Measurements from ENCODE around the gene DACT2. TPM values are rescaled to one million over a fixed set of nuclear protein-coding genes. Genes with fewer than 3 reads are reported as not detected.

DACT2 gene
- total and polyA plus RNA-seq, 2 of the 8 experiments (the other 6 are each of a cell fraction or from before 2014, with no cell fraction given): 2.9 to 3.1 TPM

GRCh38 chr6:168270274-168271172 is 49.1 kb downstream of the DACT2 start (continued):
- no peak for TF ChIP-seq RBBP5 (IDR thresholded peaks at IDR 0.05; ENCODE audit: borderline replicate concordance, low read depth, low read length)
- TF ChIP-seq EGR1 (IDR thresholded peaks at IDR 0.05; ENCODE audit: borderline replicate concordance, low read depth, low read length): no peak
- no peak for TF ChIP-seq FOSL1 (IDR thresholded peaks at IDR 0.05; ENCODE audit: insufficient read depth, low read depth, low read length)
- no peak for TF ChIP-seq ATF2 (IDR thresholded peaks at IDR 0.05; ENCODE audit: low read length)
- TF ChIP-seq KDM5A (IDR thresholded peaks at IDR 0.05; ENCODE audit: low read length): no peak
- TF ChIP-seq BRCA1 (IDR thresholded peaks at IDR 0.05; ENCODE audit: low read depth, low read length): no peak
- no peak for TF ChIP-seq YY1 (IDR thresholded peaks at IDR 0.05; ENCODE audit: low read depth, low read length)
- no peak for TF ChIP-seq TAF7 (optimal IDR thresholded peaks at IDR 0.05; ENCODE audit: borderline replicate concordance, low read depth, low read length)
- no peak for TF ChIP-seq TBP (IDR thresholded peaks at IDR 0.05; ENCODE audit: low read depth, low read length)
